ENCODE measurements around the gene COMT.

COMT gene

GRCh38 chr22:20013382-20013871 is 71.9 kb downstream of the COMT start:
- TF ChIP-seq CTCF (IDR thresholded peaks at IDR 0.05; ENCODE audit: low read depth, low read length), result peak; percentile 83
- no peak for DNase-seq (ENCODE audit: extremely low read depth, low read depth)

GRCh38 chr22:20014526-20015186 is 73.1 kb downstream of the COMT start:
- TF ChIP-seq CTCF (IDR thresholded peaks at IDR 0.05; ENCODE audit: low read depth, low read length), result no peak
- no peak for DNase-seq (ENCODE audit: extremely low read depth, low read depth)

GRCh38 chr22:20015187-20015625 is 73.6 kb downstream of the COMT start:
- TF ChIP-seq CTCF (IDR thresholded peaks at IDR 0.05; ENCODE audit: low read depth, low read length), result no peak
- no peak for DNase-seq (ENCODE audit: extremely low read depth, low read depth)

- DNase-seq (ENCODE audit: extremely low read depth, low read depth), result no peak
- no peak for TF ChIP-seq CTCF (IDR thresholded peaks at IDR 0.05; ENCODE audit: low read depth, low read length)
Measured at GRCh38 chr22:20015971-20016733, 74.6 kb downstream of the COMT start.

GRCh38 chr22:20016734-20017621 is 75.4 kb downstream of the COMT start, which contains the start of gene ARVCF:
Gene ARVCF, minus strand, starts transcription at chr22:20016823. Its CDS starts 26,029 bp downstream, at chr22:19990794.
- no peak for TF ChIP-seq CTCF (IDR thresholded peaks at IDR 0.05; ENCODE audit: low read depth, low read length)
- DNase-seq (ENCODE audit: extremely low read depth, low read depth), result peak; percentile 70

GRCh38 chr22:20017622-20017958 is 76.0 kb downstream of the COMT start:
- no peak for DNase-seq (ENCODE audit: extremely low read depth, low read depth)
- no peak for TF ChIP-seq CTCF (IDR thresholded peaks at IDR 0.05; ENCODE audit: low read depth, low read length)
